ENCODE measurements around the gene HMGA1. TPM values are rescaled to one million over a fixed set of nuclear protein-coding genes. Genes with fewer than 3 reads are reported as not detected.

The HMGA1 gene
- total and polyA plus RNA-seq, 2 of the 13 experiments (the other 11 are each of a cell fraction or from before 2014, with no cell fraction given) = 117 to 145 TPM

DNA sequence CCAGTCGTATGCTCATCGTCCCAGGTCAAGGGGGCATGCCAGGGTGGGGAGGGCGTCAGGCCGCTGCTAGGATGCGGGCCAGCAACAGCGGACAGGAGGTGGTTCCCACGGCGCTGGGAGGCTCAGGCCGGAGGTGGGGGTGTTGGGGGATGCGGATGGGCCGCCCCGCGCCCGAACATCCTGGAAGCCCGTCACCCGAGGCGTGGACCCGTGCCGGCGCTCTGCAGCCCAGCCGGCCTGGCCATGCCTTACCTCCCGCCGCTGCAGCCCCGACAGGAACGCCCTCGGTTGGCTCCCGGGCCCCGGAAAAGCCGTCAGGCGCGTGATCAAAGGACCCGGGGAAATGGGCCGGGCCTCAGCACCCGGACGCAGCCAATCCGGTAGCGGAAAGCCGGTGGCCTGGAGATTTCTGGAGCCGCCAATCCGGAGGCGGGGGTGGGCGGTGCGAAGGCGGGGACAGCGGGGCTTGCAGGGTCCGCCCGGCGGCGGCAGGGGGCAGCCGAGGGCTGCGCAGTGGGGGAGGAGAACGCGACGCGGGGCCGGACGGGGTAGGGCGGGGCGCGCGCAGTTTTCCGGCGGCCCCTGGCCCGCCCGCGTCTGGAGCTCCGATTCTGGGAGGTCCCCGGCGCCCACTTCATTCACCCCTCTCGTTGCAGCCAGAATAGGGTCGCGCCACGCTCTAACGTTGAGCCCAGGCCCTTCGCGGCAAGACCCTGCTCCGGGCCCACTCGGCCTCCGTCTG is 12.2 kb downstream of the HMGA1 start, which contains the start of gene SMIM29 (continued):
- peak; percentile 47; the same call in 1 of the 2 replicates for TF ChIP-seq TBX2 (CRISPR knock-in tag; IDR thresholded peaks at IDR 0.05; ENCODE audit: borderline replicate concordance)
- TF ChIP-seq, protein P1, sequence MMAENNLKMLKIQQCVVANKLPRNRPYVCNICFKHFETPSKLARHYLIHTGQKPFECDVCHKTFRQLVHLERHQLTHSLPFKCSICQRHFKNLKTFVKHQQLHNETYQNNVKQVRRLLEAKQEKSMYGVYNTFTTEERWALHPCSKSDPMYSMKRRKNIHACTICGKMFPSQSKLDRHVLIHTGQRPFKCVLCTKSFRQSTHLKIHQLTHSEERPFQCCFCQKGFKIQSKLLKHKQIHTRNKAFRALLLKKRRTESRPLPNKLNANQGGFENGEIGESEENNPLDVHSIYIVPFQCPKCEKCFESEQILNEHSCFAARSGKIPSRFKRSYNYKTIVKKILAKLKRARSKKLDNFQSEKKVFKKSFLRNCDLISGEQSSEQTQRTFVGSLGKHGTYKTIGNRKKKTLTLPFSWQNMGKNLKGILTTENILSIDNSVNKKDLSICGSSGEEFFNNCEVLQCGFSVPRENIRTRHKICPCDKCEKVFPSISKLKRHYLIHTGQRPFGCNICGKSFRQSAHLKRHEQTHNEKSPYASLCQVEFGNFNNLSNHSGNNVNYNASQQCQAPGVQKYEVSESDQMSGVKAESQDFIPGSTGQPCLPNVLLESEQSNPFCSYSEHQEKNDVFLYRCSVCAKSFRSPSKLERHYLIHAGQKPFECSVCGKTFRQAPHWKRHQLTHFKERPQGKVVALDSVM (CRISPR knock-in tag; IDR thresholded peaks at IDR 0.05) = peak; percentile 49
- no peak for TF ChIP-seq ZNF7 (CRISPR knock-in tag; IDR thresholded peaks at IDR 0.05)
- no peak for TF ChIP-seq MIER3 (CRISPR knock-in tag; IDR thresholded peaks at IDR 0.05; ENCODE audit: borderline replicate concordance)
- TF ChIP-seq ZBTB42 (CRISPR knock-in tag; IDR thresholded peaks at IDR 0.05) = peak; percentile 17; the same call in 1 of the 2 replicates
- no peak for TF ChIP-seq SP1 (IDR thresholded peaks at IDR 0.05)
- TF ChIP-seq SP1 (CRISPR knock-in tag; IDR thresholded peaks at IDR 0.05) = peak; percentile 54; the same call in 1 of the 2 replicates
- no peak for TF ChIP-seq ZNF709 (CRISPR knock-in tag; IDR thresholded peaks at IDR 0.05)
- no peak for TF ChIP-seq ZNF629 (CRISPR knock-in tag; conservative IDR thresholded peaks at IDR 0.05)
- no peak for TF ChIP-seq ZFP41 (CRISPR knock-in tag; IDR thresholded peaks at IDR 0.05; ENCODE audit: borderline replicate concordance)
- TF ChIP-seq KLF11 (CRISPR knock-in tag; IDR thresholded peaks at IDR 0.05) = no peak
- peak; percentile 70 for TF ChIP-seq ASH2L (IDR thresholded peaks at IDR 0.05; ENCODE audit: insufficient read length, low read depth, low read length)
- no peak for TF ChIP-seq PHB2 (IDR thresholded peaks at IDR 0.05; ENCODE audit: partially characterized antibody)
- no peak for TF ChIP-seq ZNF773 (CRISPR knock-in tag; IDR thresholded peaks at IDR 0.05; ENCODE audit: borderline replicate concordance)
- TF ChIP-seq ZNF136 (CRISPR knock-in tag; IDR thresholded peaks at IDR 0.05; ENCODE audit: low read depth) = 0 out of 2 replicates have a peak, but pooled peaks have one; percentile 24
- no peak for TF ChIP-seq ZNF282 (IDR thresholded peaks at IDR 0.05; ENCODE audit: partially characterized antibody)
- TF ChIP-seq, protein P2, sequence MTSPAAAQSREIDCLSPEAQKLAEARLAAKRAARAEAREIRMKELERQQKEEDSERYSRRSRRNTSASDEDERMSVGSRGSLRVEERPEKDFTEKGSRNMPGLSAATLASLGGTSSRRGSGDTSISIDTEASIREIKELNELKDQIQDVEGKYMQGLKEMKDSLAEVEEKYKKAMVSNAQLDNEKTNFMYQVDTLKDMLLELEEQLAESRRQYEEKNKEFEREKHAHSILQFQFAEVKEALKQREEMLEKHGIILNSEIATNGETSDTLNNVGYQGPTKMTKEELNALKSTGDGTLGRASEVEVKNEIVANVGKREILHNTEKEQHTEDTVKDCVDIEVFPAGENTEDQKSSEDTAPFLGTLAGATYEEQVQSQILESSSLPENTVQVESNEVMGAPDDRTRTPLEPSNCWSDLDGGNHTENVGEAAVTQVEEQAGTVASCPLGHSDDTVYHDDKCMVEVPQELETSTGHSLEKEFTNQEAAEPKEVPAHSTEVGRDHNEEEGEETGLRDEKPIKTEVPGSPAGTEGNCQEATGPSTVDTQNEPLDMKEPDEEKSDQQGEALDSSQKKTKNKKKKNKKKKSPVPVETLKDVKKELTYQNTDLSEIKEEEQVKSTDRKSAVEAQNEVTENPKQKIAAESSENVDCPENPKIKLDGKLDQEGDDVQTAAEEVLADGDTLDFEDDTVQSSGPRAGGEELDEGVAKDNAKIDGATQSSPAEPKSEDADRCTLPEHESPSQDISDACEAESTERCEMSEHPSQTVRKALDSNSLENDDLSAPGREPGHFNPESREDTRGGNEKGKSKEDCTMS (CRISPR knock-in tag; conservative IDR thresholded peaks at IDR 0.05) = no peak
- TF ChIP-seq, protein P3, sequence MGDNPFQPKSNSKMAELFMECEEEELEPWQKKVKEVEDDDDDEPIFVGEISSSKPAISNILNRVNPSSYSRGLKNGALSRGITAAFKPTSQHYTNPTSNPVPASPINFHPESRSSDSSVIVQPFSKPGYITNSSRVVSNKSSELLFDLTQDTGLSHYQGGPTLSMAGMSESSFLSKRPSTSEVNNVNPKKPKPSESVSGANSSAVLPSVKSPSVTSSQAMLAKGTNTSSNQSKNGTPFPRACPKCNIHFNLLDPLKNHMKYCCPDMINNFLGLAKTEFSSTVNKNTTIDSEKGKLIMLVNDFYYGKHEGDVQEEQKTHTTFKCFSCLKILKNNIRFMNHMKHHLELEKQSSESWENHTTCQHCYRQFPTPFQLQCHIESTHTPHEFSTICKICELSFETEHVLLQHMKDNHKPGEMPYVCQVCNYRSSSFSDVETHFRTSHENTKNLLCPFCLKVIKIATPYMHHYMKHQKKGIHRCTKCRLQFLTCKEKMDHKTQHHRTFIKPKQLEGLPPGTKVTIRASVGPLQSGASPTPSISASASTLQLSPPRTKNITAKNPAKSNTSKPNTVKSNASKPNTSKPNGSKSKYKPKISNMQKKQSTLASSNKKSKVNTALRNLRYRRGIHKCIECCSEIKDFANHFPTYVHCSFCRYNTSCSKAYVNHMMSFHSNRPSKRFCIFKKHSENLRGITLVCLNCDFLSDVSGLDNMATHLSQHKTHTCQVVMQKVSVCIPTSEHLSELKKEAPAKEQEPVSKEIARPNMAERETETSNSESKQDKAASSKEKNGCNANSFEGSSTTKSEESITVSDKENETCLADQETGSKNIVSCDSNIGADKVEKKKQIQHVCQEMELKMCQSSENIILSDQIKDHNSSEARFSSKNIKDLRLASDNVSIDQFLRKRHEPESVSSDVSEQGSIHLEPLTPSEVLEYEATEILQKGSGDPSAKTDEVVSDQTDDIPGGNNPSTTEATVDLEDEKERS (CRISPR knock-in tag; IDR thresholded peaks at IDR 0.05) = no peak
- no peak for TF ChIP-seq PAX8 (CRISPR knock-in tag; IDR thresholded peaks at IDR 0.05; ENCODE audit: borderline replicate concordance)
- TF ChIP-seq ZFP37 (CRISPR knock-in tag; IDR thresholded peaks at IDR 0.05; ENCODE audit: borderline replicate concordance) = peak; percentile 34; the same call in 1 of the 2 replicates
- peak; percentile 93 for TF ChIP-seq ZNF879 (CRISPR knock-in tag; IDR thresholded peaks at IDR 0.05)

Data from HepG2 (cell line).